AG09309 (cell line): ENCODE measurements around the gene MYPN.

Experiments
- DNase-seq: peaks from one replicate; pipeline ENCODE4 v3.0.0-alpha.2; 2010; ENCODE audit warnings: low read depth
- H3K4me3 ChIP-seq: 2 replicates; pipeline ENCODE4 v1.5.1; 2011; ENCODE audit warnings: mild to moderate bottlenecking, low read depth, low read length, moderate library complexity; ENCODE audit not compliant: control insufficient read depth
- TF ChIP-seq, protein P1 (sequence below): IDR thresholded peaks from 2 replicates; pipeline ENCODE4 v1.5.1; 2011; ENCODE audit warnings: mild to moderate bottlenecking, low read depth, low read length, inconsistent platforms; ENCODE audit not compliant: insufficient read depth, control insufficient read depth; ENCODE audit errors: missing control alignments

Gene MYPN

DNA sequence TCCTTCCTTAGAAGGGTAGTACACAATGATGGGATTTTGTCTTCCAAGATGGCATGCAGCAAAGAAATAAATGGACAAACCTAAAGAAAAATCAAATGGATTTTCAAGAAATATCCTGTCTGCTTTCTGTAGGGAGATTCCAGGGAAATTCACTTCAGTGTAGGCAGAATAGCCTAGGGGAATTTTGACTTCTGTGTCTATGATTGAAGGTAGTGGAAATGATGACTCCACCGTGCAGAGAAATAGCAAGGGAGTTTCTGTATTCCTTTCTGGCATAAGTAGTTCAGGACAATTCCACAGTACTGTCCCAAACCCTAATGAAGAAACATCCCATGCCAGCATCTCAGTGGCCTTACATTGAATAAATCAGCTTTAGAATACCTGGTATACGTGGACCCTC lies 113.1 kb downstream of the MYPN start:
- no peak for DNase-seq
- no peak overlapping the region for H3K4me3 ChIP-seq
- TF ChIP-seq, protein P1, sequence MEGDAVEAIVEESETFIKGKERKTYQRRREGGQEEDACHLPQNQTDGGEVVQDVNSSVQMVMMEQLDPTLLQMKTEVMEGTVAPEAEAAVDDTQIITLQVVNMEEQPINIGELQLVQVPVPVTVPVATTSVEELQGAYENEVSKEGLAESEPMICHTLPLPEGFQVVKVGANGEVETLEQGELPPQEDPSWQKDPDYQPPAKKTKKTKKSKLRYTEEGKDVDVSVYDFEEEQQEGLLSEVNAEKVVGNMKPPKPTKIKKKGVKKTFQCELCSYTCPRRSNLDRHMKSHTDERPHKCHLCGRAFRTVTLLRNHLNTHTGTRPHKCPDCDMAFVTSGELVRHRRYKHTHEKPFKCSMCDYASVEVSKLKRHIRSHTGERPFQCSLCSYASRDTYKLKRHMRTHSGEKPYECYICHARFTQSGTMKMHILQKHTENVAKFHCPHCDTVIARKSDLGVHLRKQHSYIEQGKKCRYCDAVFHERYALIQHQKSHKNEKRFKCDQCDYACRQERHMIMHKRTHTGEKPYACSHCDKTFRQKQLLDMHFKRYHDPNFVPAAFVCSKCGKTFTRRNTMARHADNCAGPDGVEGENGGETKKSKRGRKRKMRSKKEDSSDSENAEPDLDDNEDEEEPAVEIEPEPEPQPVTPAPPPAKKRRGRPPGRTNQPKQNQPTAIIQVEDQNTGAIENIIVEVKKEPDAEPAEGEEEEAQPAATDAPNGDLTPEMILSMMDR, result no peak

DNA sequence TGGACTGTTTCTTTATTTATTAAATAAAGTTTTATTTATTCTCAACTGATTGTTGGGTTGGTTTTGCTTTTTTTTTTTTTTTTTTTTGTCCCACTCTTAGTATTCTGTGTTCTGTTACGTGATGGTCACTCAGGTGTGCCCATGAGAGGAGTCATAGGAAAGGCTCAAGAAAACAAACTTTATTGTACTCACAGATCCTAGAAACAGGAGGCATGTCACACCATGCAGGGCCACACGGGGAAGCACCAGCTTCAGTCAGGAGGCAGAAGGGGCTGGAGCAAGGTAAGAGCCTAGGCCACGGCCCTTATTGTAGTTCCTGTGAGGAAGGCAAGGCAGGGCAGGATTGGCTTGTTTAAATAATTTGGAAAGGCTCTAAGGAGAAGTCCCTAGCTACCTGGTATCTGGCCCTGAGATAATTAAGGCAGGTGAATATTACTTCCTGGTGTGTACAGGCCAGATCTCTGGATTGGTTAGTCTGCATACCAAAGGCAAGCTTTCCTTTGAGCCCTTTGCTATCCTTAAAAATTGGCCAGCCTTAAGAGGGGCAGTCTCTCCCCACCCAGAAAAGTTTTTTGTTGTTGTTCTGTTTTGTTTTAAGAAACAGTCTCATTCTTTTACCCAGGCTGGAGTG lies 114.4 kb downstream of the MYPN start:
- H3K4me3 ChIP-seq, result no peak overlapping the region
- TF ChIP-seq, protein P1, result no peak
- DNase-seq, result no peak

GRCh38 chr10:68224810-68225209 lies 115.5 kb downstream of the MYPN start:
- TF ChIP-seq, protein P1, result no peak
- DNase-seq, result no peak
- no peak overlapping the region for H3K4me3 ChIP-seq

DNA sequence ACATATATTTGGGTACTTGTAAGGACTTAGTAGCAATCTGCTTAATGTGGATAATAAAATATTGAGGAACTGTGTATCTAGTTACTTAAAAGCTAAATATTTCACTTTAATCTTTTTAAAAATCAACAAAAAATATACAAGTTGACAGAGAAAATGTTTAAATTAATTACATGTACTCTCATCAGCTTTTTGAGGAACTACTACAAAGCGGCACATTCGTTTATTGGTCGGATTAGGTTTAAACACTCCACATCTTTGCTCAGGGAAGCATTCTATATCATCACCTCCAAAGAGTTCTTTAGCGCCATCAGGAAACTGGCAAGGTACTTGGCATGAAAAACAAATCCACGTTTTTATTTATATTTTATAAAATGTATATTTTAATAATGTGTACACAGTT lies 121.0 kb downstream of the MYPN start:
- no peak for DNase-seq

DNA sequence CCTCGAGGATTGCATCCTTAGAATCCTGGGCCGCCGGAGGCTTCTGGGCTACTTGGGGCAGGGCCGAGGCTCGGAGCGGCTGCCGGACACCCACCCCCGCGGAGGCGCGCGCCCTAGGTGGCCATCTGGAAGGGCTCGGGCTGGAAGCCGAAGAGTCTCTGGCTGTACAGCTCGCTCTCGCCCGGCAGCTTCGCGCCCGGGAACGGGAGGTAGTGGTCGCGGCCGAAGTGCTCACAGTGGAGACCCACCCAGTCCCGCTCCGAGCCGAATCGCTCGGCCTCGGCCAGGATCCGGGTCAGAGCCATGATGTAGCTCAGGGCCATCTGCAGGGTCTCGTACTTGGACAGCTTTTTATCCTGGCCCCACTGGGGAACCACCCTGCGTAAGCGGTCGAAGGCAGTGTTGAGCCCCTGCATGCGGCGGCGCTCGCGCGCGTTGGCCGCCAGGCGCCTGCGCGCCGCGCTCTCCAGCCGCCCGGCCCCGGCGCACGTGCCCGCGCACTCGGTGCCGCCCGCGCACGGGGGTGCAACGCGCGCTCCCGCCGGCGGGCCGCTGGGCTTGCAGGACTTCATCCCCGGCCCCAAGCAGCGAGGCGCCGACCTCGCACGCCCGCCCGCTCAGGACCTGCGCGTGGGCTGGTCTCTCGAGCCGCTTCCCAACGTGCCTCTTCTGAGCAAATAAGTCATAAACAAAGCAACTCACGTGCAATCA lies 122.0 kb downstream of the MYPN start:
- H3K4me3 ChIP-seq, result peak overlapping the region; percentile 67
- TF ChIP-seq, protein P1, result no peak
- no peak for DNase-seq

More for the DNA sequence above, 121.0 kb downstream of the MYPN start:
- H3K4me3 ChIP-seq, result no peak overlapping the region
- TF ChIP-seq, protein P1, result no peak

DNA sequence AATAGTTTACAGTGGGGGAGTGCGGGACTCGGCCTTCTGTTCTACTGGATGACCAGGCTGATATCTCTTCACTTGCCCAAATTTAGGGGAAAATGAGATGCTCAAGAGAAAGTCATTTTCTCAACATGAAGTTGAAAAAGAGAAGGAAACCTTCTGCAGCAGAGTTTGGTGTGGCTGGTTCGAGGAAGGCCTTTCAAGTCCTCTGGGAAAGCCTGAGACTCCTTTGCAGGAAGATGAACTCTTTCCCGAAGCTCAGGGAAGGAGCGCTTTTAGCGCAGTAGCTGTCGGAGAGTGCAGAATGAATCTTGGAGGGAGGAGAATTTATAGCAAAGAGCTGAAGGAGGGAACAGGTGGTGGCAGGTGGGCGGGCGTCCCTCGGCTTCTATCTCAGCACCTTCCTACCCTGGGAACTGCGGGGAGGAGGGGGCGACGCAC lies 122.5 kb downstream of the MYPN start, which contains the start of gene ATOH7:
Gene ATOH7, minus strand, starts transcription at position 297 of the 435 bp plus-strand sequence. CDS start 436 bp downstream, outside the sequence.
- H3K4me3 ChIP-seq, result peak within 1 kb of the TSS; percentile 67
- no peak for DNase-seq
- TF ChIP-seq, protein P1, result no peak

GRCh38 chr10:68233046-68233445 lies 123.8 kb downstream of the MYPN start:
- no peak for DNase-seq
- no peak overlapping the region for H3K4me3 ChIP-seq
- TF ChIP-seq, protein P1, result no peak
